CD4-positive, alpha-beta memory T cell (primary cell): Measurements from ENCODE around the gene TREX2. TPM values are rescaled to one million over a fixed set of nuclear protein-coding genes. Genes with fewer than 3 reads are reported as not detected.

Experiments used
- polyA plus RNA-seq, 2 donors: library from polyadenylated mRNA; unstranded; fragments of 300-500 nt; fragmentation: Illumina TruSeq; gene quantifications; one replicate each; pipeline ENCODE4 v1.2.3, GENCODE V29; 2021
- total RNA-seq, 2 experiments: library from RNA; stranded (reverse); gene quantifications; one replicate each; pipeline ENCODE4 v1.2.3, GENCODE V29; 2021

The TREX2 gene
- total and polyA plus RNA-seq, 4 experiments from 2014 or later: 0.63 to 4.5 (median 4.0) TPM; not detected in 1

Other genes starting within 250 kb of the TREX2 start
- gene PNMA6F, start 124.3 kb downstream of the TREX2 start, total RNA-seq: not detected
- not detected for gene PNMA6F, start 124.3 kb downstream of the TREX2 start, polyA plus RNA-seq
- gene ZNF275, start 111.9 kb downstream of the TREX2 start, total RNA-seq: 10 to 100 TPM; 15.3 to 16.1 TPM
- 1 to 10 TPM; 2.0 to 5.3 TPM for gene ZNF275, start 111.9 kb downstream of the TREX2 start, polyA plus RNA-seq
- gene PNMA6E, start 44.7 kb downstream of the TREX2 start, total RNA-seq: not detected
- gene PNMA6E, start 44.7 kb downstream of the TREX2 start, polyA plus RNA-seq: not detected
- gene ZFP92, start 34.6 kb downstream of the TREX2 start, total RNA-seq: under 1 TPM; 0.44 to 0.55 TPM
- under 1 TPM; 0.03 to 0.18 TPM for gene ZFP92, start 34.6 kb downstream of the TREX2 start, polyA plus RNA-seq
- 10 to 100 TPM; 29.8 to 33.8 TPM for gene HAUS7, start 24.5 kb upstream of the TREX2 start, total RNA-seq
- 10 to 100 TPM; 29.7 to 33.8 TPM for gene HAUS7, start 24.5 kb upstream of the TREX2 start, polyA plus RNA-seq
- gene BGN, start 48.9 kb upstream of the TREX2 start, total RNA-seq: not detected
- not detected for gene BGN, start 48.9 kb upstream of the TREX2 start, polyA plus RNA-seq
- not detected for gene ATP2B3, start 71.6 kb upstream of the TREX2 start, total RNA-seq
- under 1 TPM in 1 of 2 donors, not detected in 1; 0.09 TPM for gene ATP2B3, start 71.6 kb upstream of the TREX2 start, polyA plus RNA-seq
- gene CCNQ, start 153.1 kb upstream of the TREX2 start, total RNA-seq: 10 to 100 TPM; 26.1 to 26.3 TPM
- gene CCNQ, start 153.1 kb upstream of the TREX2 start, polyA plus RNA-seq: 10 to 100 TPM; 51.2 to 53.6 TPM
- gene DUSP9, start 201.1 kb upstream of the TREX2 start, total RNA-seq: not detected
- gene DUSP9, start 201.1 kb upstream of the TREX2 start, polyA plus RNA-seq: not detected
- not detected for gene PNCK, start 227.8 kb upstream of the TREX2 start, total RNA-seq
- gene PNCK, start 227.8 kb upstream of the TREX2 start, polyA plus RNA-seq: not detected
- 1 to 10 TPM in 1 of 2 experiments, under 1 TPM in 1; 0.84 to 1.4 TPM for gene SLC6A8, start 241.9 kb upstream of the TREX2 start, total RNA-seq
- under 1 TPM; 0.11 to 0.21 TPM for gene SLC6A8, start 241.9 kb upstream of the TREX2 start, polyA plus RNA-seq